Measurements from ENCODE around the gene LRP1B. TPM values are rescaled to one million over a fixed set of nuclear protein-coding genes. Genes with fewer than 3 reads are reported as not detected.

LRP1B gene
- total and polyA plus RNA-seq, 4 donors, result 0.01 to 0.84 (median 0.17) TPM

- DNase-seq (ENCODE audit: low spot score), result no peak
- 91% methylated on average over 1 of the region's 1 CpG for WGBS
- TF ChIP-seq EGR1 (IDR thresholded peaks at IDR 0.05; ENCODE audit: low read depth in 2 of 2), result no peak
- no peak for TF ChIP-seq TAF1 (conservative IDR thresholded peaks at IDR 0.05)
- TF ChIP-seq GABPA (IDR thresholded peaks at IDR 0.05 in 1 of 2, conservative IDR thresholded peaks at IDR 0.05 in 1 of 2), result no peak
- TF ChIP-seq RAD21 (IDR thresholded peaks at IDR 0.05), result no peak
- TF ChIP-seq ATF3 (IDR thresholded peaks at IDR 0.05), result no peak
- no peak for TF ChIP-seq YY1 (IDR thresholded peaks at IDR 0.05)
- TF ChIP-seq HNF4G (IDR thresholded peaks at IDR 0.05), result no peak
- TF ChIP-seq SP1 (IDR thresholded peaks at IDR 0.05), result no peak
- no peak for TF ChIP-seq RXRA (IDR thresholded peaks at IDR 0.05)
- no peak for TF ChIP-seq JUND (IDR thresholded peaks at IDR 0.05)
- TF ChIP-seq NR2F2 (IDR thresholded peaks at IDR 0.05), result no peak
- TF ChIP-seq, protein P1, sequence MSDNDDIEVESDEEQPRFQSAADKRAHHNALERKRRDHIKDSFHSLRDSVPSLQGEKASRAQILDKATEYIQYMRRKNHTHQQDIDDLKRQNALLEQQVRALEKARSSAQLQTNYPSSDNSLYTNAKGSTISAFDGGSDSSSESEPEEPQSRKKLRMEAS (IDR thresholded peaks at IDR 0.05), result no peak
- TF ChIP-seq, protein P2, sequence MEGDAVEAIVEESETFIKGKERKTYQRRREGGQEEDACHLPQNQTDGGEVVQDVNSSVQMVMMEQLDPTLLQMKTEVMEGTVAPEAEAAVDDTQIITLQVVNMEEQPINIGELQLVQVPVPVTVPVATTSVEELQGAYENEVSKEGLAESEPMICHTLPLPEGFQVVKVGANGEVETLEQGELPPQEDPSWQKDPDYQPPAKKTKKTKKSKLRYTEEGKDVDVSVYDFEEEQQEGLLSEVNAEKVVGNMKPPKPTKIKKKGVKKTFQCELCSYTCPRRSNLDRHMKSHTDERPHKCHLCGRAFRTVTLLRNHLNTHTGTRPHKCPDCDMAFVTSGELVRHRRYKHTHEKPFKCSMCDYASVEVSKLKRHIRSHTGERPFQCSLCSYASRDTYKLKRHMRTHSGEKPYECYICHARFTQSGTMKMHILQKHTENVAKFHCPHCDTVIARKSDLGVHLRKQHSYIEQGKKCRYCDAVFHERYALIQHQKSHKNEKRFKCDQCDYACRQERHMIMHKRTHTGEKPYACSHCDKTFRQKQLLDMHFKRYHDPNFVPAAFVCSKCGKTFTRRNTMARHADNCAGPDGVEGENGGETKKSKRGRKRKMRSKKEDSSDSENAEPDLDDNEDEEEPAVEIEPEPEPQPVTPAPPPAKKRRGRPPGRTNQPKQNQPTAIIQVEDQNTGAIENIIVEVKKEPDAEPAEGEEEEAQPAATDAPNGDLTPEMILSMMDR (IDR thresholded peaks at IDR 0.05; ENCODE audit: low read depth, low read length, missing input control), result no peak
- no peak for TF ChIP-seq FOXA2 (IDR thresholded peaks at IDR 0.05)
- TF ChIP-seq, protein P3, sequence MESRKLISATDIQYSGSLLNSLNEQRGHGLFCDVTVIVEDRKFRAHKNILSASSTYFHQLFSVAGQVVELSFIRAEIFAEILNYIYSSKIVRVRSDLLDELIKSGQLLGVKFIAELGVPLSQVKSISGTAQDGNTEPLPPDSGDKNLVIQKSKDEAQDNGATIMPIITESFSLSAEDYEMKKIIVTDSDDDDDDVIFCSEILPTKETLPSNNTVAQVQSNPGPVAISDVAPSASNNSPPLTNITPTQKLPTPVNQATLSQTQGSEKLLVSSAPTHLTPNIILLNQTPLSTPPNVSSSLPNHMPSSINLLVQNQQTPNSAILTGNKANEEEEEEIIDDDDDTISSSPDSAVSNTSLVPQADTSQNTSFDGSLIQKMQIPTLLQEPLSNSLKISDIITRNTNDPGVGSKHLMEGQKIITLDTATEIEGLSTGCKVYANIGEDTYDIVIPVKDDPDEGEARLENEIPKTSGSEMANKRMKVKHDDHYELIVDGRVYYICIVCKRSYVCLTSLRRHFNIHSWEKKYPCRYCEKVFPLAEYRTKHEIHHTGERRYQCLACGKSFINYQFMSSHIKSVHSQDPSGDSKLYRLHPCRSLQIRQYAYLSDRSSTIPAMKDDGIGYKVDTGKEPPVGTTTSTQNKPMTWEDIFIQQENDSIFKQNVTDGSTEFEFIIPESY (IDR thresholded peaks at IDR 0.05), result no peak
- TF ChIP-seq, protein P4, sequence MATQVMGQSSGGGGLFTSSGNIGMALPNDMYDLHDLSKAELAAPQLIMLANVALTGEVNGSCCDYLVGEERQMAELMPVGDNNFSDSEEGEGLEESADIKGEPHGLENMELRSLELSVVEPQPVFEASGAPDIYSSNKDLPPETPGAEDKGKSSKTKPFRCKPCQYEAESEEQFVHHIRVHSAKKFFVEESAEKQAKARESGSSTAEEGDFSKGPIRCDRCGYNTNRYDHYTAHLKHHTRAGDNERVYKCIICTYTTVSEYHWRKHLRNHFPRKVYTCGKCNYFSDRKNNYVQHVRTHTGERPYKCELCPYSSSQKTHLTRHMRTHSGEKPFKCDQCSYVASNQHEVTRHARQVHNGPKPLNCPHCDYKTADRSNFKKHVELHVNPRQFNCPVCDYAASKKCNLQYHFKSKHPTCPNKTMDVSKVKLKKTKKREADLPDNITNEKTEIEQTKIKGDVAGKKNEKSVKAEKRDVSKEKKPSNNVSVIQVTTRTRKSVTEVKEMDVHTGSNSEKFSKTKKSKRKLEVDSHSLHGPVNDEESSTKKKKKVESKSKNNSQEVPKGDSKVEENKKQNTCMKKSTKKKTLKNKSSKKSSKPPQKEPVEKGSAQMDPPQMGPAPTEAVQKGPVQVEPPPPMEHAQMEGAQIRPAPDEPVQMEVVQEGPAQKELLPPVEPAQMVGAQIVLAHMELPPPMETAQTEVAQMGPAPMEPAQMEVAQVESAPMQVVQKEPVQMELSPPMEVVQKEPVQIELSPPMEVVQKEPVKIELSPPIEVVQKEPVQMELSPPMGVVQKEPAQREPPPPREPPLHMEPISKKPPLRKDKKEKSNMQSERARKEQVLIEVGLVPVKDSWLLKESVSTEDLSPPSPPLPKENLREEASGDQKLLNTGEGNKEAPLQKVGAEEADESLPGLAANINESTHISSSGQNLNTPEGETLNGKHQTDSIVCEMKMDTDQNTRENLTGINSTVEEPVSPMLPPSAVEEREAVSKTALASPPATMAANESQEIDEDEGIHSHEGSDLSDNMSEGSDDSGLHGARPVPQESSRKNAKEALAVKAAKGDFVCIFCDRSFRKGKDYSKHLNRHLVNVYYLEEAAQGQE (IDR thresholded peaks at IDR 0.05), result no peak
- TF ChIP-seq FOXA1 (IDR thresholded peaks at IDR 0.05), result no peak
- Histone ChIP-seq H3K9ac (ENCODE audit: low read depth in 1 of 2, low read length in 2 of 2) (no peak overlapping the region), H3K4me3 (ENCODE audit: low read depth in 1 of 3, low read length in 3 of 3) (no peak overlapping the region), H3K4me1 (ENCODE audit: control insufficient read depth in 4 of 4, insufficient read depth in 4 of 4, low read length in 3 of 4) (no peaks in the 10 kb centered on the region), H3K36me3 (ENCODE audit: control insufficient read depth in 4 of 4, insufficient read depth in 3 of 4, low read depth in 1 of 4, low read length in 3 of 4) (no peaks in the 10 kb centered on the region), H3K9me3 (ENCODE audit: control insufficient read depth in 4 of 4, low read length in 3 of 4) (no peaks in the 10 kb centered on the region), H3K27ac (ENCODE audit: low read depth in 1 of 2, low read length in 2 of 2) (no peak overlapping the region), H3K27me3 (ENCODE audit: control insufficient read depth in 4 of 4, insufficient read depth in 4 of 4, low read length in 3 of 4) (no peaks in the 10 kb centered on the region)
These were observed 47.8 kb upstream of the LRP1B start for GRCh38 chr2:142178604-142179003.

DNA sequence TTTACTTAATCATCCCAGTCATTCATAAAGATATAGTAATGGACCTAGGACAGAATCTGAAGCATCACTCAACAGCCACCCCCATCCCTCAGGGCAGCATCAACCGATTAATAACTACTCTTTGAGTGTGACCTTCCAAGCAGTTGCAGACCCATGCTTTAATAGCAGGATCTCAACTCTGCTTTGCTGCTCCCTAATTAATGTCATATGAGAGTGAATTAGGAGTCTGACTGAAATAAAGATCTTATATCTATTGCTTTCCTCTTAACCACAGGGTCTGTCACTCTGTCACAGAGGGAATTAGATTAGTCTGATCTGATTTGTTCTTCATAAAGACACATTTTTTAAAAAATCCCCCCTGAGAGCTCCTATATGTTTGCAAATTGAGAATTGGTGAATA lies 46.1 kb upstream of the LRP1B start:
- no peaks in the 10 kb centered on the region for H3K4me1 ChIP-seq (ENCODE audit: control insufficient read depth in 4 of 4, insufficient read depth in 4 of 4, low read length in 3 of 4)
- H3K36me3 ChIP-seq (ENCODE audit: control insufficient read depth in 4 of 4, insufficient read depth in 3 of 4, low read depth in 1 of 4, low read length in 3 of 4), result no peaks in the 10 kb centered on the region
- TF ChIP-seq YY1 (IDR thresholded peaks at IDR 0.05) (no peak), GABPA (IDR thresholded peaks at IDR 0.05 in 1 of 2, conservative IDR thresholded peaks at IDR 0.05 in 1 of 2) (no peak), RXRA (IDR thresholded peaks at IDR 0.05) (no peak), JUND (IDR thresholded peaks at IDR 0.05) (no peak), HNF4G (IDR thresholded peaks at IDR 0.05) (no peak), HNF4A (conservative IDR thresholded peaks at IDR 0.05) (no peak)
- TF ChIP-seq, protein P1 (IDR thresholded peaks at IDR 0.05), result no peak
- TF ChIP-seq, protein P2 (IDR thresholded peaks at IDR 0.05; ENCODE audit: low read depth, low read length, missing input control), result no peak
- 80% methylated on average over 1 of the region's 1 CpG for WGBS
- H3K27me3 ChIP-seq (ENCODE audit: control insufficient read depth in 4 of 4, insufficient read depth in 4 of 4, low read length in 3 of 4), result no peaks in the 10 kb centered on the region
- no peaks in the 10 kb centered on the region for H3K9me3 ChIP-seq (ENCODE audit: control insufficient read depth in 4 of 4, low read length in 3 of 4)
- no peak overlapping the region for H3K9ac ChIP-seq (ENCODE audit: low read depth in 1 of 2, low read length in 2 of 2)
- no peak overlapping the region for H3K4me3 ChIP-seq (ENCODE audit: low read depth in 1 of 3, low read length in 3 of 3)
- no peak overlapping the region for H3K27ac ChIP-seq (ENCODE audit: low read depth in 1 of 2, low read length in 2 of 2)
- no peak for DNase-seq (ENCODE audit: low spot score)
